Sigmoid colon (tissue), 4 donors: ENCODE results near the gene CHN2.

Experiments used
- EP300 ChIP-seq, 4 donors: sonication (generic); formaldehyde crosslinking; IDR thresholded peaks; one replicate each; pipeline ENCODE4 v1.6.1; 2017; ENCODE audit warnings: antibody characterized with exemption in 4 of 4
- POLR2A ChIP-seq, 2 donors: fragments of 450-650 bp; IDR thresholded peaks; one replicate each; pipeline ENCODE4 v1.6.1; 2016; ENCODE audit warnings: antibody characterized with exemption in 2 of 2, mild to moderate bottlenecking in 2 of 2, moderate library complexity in 2 of 2
- TF ChIP-seq, protein P1 (sequence below), 4 experiments: fragments of 450-650 bp in 3 of 4; fragments of 200-600 bp in 1 of 4; IDR thresholded peaks; one replicate each; pipeline ENCODE4 v1.5.1; 2016 to 2019; ENCODE audit warnings: antibody characterized with exemption in 4 of 4, mild to moderate bottlenecking in 3 of 4, moderate library complexity in 2 of 4

DNA sequence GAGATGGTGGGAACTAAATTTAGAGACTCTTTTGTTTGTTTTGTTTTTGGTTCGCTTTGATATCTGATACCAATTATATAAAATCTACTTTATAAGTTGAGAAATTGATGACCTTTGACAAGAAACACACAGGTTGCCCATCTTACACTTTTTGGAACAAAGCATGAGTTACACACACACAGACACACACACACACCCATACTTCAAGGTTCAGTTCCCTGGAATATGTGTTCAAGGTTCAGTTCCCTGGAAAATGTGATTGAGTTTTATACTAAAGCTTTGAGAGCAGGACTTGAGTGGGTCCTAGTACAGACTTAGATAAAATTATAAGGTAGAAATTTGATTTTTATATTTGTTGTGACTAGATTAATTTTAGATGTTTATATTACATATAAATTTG is 234.8 kb downstream of the CHN2 start:
- TF ChIP-seq, protein P1, sequence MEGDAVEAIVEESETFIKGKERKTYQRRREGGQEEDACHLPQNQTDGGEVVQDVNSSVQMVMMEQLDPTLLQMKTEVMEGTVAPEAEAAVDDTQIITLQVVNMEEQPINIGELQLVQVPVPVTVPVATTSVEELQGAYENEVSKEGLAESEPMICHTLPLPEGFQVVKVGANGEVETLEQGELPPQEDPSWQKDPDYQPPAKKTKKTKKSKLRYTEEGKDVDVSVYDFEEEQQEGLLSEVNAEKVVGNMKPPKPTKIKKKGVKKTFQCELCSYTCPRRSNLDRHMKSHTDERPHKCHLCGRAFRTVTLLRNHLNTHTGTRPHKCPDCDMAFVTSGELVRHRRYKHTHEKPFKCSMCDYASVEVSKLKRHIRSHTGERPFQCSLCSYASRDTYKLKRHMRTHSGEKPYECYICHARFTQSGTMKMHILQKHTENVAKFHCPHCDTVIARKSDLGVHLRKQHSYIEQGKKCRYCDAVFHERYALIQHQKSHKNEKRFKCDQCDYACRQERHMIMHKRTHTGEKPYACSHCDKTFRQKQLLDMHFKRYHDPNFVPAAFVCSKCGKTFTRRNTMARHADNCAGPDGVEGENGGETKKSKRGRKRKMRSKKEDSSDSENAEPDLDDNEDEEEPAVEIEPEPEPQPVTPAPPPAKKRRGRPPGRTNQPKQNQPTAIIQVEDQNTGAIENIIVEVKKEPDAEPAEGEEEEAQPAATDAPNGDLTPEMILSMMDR (IDR thresholded peaks at IDR 0.05) = no peak
- TF ChIP-seq EP300 (IDR thresholded peaks at IDR 0.05) (no peak), POLR2A (IDR thresholded peaks at IDR 0.05) (no peak)
